UCSD-AML1 (cell line): Measurements from ENCODE around the gene SPG21.

Experiments
- DNase-seq: peaks from one replicate; lab custom pipeline; 2025; ENCODE audit not compliant: unreplicated experiment; lab: John Stamatoyannopoulos, UW

The SPG21 gene

DNA sequence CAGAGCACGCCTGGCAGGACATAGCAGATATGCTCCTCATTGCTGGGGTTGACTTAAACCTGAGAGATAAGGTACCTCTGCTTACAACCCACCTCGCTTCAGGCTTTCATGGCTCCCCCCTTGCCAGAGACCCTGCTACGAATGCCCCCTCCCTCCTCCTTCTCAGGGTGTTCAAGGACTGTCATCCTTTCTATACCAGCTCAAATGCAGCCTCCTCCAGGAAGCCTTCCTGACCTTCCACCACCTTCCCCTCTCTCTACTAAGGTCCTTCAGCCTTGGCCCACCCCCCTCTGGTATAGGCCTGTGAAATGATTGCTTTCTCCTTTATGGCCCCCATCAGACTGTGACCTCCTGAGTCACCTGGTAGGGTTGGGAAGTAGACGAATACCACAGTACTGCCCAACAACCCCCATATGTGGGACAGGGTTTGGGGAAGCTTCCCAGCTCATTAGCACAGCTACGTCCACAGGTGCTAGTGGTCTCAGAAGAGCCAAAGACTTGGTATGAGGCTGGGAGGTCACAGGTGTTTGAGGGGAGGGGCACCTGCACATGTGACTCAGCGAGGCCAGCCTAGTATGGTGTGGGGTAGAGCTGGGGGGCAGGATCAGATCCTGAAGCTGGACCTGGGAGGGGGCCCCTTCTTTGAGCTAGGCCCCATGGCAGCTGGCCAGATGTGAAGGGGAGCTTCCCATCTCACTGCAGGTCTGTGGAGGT, 46.0 kb downstream of the SPG21 start:
- DNase-seq = no peak

DNA sequence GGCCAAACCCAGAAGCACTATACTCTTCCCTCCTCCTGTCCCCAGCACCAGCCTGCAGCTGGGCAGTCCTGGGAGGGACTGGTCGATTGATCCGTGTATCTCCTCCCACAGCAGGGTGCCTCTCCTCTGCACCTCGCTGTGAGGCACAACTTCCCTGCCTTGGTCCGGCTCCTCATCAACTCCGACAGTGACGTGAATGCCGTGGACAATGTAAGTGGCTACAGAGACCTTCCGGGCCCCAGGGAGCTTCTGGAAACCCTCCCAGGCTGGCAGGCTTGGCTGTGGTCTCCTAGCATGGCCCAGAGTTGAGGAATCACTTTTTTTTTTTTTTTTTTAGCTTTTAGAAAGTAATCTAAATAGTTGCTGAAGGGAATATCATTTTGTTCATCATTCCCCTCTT, 47.4 kb downstream of the SPG21 start:
- no peak for DNase-seq

DNA sequence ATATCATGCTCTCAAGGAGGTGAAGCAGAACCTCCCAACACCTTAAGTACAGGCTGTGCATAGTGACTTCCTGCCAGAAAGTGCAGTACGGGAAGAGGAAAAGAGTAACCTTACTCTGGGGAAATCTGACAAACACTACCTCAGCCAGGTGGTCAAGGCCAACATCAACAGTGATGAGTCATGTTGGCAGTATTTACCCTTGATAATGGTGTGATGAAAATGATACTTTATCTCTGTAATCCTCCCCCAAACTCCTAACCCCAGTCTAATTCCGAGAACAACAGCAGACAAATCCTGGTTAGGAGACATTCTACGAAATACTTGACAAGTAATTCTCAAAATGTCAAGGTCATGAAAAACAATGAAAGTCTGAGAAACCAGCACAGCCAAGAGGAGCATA, 51.5 kb downstream of the SPG21 start:
- DNase-seq = no peak

GRCh38 chr15:64934023-64934422, 55.7 kb downstream of the SPG21 start:
- no peak for DNase-seq

GRCh38 chr15:64931381-64931780, 58.3 kb downstream of the SPG21 start:
- no peak for DNase-seq

- DNase-seq = no peak
These were observed 58.8 kb downstream of the SPG21 start for GRCh38 chr15:64930778-64931371.

GRCh38 chr15:64930019-64930652, 59.6 kb downstream of the SPG21 start:
- DNase-seq = no peak

DNA sequence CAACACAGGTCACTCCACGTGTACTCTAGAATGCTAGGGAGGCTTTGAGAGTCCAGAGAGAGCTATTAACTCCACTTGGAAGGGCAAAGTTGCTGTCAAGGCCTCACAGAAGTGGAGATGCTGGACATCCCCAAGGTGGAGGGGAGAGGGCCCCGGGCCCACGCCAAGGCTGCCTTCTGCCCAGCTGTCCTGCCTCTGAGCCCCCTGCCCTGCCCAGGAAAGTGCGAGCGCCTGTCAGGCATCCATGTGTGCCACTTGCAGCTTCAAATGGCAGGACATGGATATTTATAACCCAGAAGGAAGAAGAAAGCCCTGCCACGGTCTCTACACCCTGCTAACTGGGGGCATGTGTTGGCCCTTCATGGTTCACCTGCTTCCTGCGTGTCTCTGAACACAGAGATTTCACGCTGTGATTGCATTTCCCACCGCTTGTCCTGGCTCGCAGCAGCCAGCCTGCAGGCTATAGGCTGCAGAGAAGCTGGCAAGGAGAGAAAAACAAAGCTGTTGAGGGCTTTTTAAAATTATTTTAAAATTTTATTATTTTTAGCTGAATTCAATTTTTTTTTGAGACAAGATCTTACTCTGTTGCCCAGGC, 61.0 kb downstream of the SPG21 start:
- no peak for DNase-seq

GRCh38 chr15:64926661-64927060, 63.1 kb downstream of the SPG21 start:
- no peak for DNase-seq

GRCh38 chr15:64925335-64926330, 64.1 kb downstream of the SPG21 start:
- DNase-seq = peak; percentile 24

- DNase-seq = no peak
These were observed 66.2 kb downstream of the SPG21 start for GRCh38 chr15:64923546-64923945.

DNA sequence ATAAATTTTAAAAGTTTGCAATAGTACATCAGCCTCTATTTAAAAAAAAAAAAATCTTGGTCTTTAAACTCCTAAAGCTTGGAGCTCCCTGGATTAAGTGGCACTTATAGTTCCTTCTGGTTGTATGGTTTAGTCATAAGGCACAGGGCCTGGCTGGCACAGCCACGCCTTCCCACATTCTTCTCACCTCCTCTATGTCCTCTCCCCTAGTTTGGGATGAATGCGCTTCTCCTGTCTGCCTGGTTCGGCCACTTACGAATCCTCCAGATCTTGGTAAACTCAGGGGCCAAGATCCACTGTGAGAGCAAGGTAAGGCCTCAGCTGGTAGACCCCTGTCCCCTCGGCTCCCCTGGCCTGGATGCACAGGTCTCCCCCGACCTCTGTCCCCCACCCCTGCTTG, 68.0 kb downstream of the SPG21 start:
- DNase-seq = no peak

- no peak for DNase-seq
These were observed 70.0 kb downstream of the SPG21 start for GRCh38 chr15:64919721-64920120.

DNA sequence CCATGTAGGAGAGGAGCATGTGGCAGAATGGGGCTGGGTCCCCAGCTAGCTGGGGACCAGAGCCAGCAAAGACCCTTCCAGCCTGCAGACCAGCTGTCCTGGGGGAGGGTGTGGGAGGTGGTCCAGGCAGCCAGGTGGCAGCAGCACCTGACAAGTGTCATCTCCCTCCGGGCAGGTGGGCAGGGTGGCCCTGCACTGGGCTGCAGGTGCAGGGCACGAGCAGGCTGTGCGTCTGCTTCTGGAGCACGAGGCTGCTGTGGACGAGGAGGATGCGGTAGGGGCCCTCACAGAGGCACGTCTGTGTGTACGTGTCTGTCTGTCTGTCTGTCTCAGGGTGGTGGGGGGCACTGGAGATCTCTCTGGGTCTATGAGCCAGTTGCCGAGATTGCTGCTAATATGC, 72.5 kb downstream of the SPG21 start:
- no peak for DNase-seq

- no peak for DNase-seq
These were observed 73.3 kb downstream of the SPG21 start for GRCh38 chr15:64916365-64916764.

- DNase-seq = peak; percentile 26
These were observed 74.0 kb downstream of the SPG21 start for GRCh38 chr15:64915518-64916227.
